Esophagus squamous epithelium (tissue), 4 donors: ENCODE measurements around the gene GRIN3B.

Experiments
- POLR2A ChIP-seq, 4 donors: fragments of 450-650 bp; IDR thresholded peaks; one replicate each; pipeline ENCODE4 v1.6.1; 2017; ENCODE audit warnings: antibody characterized with exemption in 4 of 4, mild to moderate bottlenecking in 4 of 4, moderate library complexity in 3 of 4
- TF ChIP-seq, protein P1 (sequence below), 6 experiments: fragments of 450-650 bp in 4 of 6; fragments of 200-600 bp in 2 of 6; sonication (generic) in 2 of 6; IDR thresholded peaks; one replicate each; pipeline ENCODE4 v1.5.1; 2016 to 2019; ENCODE audit warnings: antibody characterized with exemption in 6 of 6, mild to moderate bottlenecking in 4 of 6, moderate library complexity in 4 of 6

DNA sequence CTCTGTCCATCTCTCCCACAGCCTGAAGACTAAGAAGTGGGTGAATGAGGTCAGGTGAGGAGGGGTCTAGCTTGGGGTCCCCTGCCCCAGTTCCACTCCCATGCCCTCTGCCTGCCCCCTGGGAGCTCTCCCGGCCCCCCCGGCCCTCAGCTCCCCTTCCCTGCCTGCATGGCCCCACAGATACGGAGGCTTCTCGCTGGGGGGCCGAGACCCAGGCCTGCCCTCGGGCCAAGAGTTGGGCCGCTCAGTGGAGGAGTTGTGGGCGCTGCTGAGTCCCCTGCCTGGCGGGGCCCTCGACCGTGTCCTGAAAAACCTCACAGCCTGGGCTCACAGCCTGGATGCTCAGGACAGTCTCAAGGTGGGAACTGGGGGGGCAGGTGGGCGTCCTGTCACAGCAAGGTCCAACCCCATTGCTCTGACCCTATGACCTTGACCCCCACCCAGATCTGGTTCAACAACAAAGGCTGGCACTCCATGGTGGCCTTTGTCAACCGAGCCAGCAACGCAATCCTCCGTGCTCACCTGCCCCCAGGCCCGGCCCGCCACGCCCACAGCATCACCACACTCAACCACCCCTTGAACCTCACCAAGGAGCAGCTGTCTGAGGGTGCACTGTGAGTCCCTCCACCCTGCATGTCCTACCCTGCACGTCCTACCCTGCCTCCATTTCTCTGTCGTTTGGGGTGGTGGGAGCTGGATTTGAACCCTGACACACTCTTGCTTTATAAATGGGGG, 55.8 kb downstream of the GRIN3B start:
- TF ChIP-seq, protein P1, sequence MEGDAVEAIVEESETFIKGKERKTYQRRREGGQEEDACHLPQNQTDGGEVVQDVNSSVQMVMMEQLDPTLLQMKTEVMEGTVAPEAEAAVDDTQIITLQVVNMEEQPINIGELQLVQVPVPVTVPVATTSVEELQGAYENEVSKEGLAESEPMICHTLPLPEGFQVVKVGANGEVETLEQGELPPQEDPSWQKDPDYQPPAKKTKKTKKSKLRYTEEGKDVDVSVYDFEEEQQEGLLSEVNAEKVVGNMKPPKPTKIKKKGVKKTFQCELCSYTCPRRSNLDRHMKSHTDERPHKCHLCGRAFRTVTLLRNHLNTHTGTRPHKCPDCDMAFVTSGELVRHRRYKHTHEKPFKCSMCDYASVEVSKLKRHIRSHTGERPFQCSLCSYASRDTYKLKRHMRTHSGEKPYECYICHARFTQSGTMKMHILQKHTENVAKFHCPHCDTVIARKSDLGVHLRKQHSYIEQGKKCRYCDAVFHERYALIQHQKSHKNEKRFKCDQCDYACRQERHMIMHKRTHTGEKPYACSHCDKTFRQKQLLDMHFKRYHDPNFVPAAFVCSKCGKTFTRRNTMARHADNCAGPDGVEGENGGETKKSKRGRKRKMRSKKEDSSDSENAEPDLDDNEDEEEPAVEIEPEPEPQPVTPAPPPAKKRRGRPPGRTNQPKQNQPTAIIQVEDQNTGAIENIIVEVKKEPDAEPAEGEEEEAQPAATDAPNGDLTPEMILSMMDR (IDR thresholded peaks at IDR 0.05) = no peak
- no peak for TF ChIP-seq POLR2A (IDR thresholded peaks at IDR 0.05)
